HG02938 (cell line): ENCODE data around the gene XXYLT1.
"Not testable (repeated sequence)": the region's sequence is repeated elsewhere in the genome, so short reads cannot be mapped to it uniquely, and the experiment has no call there.

Source experiments
- ATAC-seq: cut with Tn5 transposase; IDR thresholded peaks from one replicate; pipeline ENCODE4 v1.9.1; 2021; ENCODE audit warnings: mild to moderate bottlenecking, moderate library complexity; ENCODE audit not compliant: unreplicated experiment

Gene XXYLT1

DNA sequence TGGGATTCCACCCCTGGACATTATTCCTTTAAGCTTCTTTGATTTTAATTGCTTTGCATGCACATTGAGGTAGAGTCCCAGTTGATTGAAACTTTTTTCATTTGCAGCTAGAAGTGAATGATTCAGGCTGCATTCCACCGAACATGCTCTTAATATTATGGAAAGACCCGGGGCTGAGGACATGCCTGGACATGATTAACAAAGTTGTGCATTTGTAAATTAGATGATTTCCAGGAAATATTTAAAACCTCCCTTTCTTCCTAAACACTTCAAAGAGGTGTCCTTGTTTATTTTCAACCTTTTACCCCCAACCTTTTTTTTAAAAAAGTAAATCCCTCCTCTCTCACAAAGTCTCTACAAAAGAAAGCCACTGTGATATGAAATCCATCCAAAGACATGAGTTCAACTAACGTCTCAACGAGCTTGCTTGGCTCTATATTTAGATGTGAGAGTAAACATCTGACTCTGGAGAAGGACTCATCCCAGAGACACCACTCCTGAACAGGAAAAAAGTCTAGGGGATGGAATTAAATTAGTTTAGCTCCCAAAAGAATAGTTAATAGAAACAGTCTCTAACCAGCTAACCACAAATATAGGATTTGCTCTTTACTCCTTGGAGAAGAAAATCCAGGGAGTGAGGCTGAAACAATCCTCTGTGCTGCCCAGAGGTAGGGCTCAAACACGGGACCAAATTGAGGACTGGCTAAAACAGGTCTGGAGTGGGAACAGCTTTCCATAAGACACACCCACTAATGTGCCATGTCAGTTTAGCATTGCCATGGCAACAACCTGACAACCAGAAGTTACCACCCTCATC, 83.1 kb downstream of the XXYLT1 start:
- no peak for ATAC-seq

DNA sequence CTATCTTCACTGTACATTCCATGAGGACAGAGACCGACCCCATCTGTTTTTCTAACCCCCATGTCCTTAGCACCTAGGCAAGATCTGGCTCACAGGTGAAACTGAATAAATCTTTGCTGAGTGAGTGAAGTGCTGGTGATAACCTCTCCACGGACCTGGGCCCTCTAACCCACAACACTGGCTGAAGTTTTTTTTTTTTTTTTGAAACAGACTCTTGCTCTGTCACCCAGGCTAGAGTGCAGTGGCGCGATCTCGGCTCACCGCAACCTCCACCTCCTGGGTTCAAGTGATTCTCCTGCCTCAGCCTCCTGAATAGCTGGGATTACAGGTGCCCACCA, 84.3 kb downstream of the XXYLT1 start:
- not testable (repeated sequence) for ATAC-seq

DNA sequence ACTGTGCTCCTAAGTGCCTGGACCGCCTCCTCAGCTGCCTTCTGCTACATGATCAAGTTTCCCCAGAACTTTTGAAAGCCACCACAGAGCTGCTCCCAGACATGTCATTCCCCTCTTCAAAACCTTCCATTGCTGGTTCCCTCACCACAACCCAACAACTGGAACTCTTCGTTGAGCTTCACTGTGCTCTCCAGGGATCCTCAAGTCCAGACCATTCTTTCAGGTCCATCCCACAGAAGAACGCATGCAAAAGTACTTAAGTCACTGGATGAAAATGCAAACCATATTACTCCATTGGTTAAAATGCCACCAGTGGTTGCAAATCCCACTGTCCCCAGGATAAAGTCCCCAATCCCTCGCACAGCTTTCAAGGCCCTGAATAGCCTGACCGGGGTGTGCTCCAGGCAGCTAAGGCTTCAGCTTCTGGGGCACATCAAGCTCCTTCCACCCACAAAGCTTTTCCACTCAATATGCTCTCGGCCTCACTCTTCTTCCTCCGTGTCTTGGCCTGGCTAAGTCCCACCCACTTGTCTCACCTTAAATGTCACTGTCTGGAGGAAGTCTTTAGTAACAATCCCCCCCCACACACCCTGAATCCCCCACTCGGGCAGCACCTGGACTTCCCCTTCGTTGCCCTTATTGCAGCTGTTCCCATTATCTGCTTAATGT, 84.8 kb downstream of the XXYLT1 start:
- no peak for ATAC-seq

DNA sequence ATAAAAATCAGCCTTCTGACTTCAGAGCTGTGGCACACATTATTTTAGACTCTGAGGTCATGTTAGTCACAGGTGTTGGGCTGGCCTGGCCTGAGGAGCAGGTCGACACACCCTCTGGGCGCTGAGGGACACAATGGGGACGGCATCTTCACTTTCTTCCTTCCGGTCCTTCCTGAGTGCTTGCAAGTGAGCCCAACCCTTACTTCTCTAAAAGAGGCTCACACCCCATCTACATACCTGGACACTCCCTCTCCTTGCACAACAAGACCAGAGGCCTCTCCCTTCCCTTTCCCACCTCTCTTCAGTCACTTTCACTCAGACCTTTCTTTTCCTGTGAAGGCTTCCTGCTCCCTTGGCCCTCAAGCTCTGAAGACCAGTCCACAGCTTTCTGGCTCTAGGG, 85.4 kb downstream of the XXYLT1 start:
- ATAC-seq, result no peak

DNA sequence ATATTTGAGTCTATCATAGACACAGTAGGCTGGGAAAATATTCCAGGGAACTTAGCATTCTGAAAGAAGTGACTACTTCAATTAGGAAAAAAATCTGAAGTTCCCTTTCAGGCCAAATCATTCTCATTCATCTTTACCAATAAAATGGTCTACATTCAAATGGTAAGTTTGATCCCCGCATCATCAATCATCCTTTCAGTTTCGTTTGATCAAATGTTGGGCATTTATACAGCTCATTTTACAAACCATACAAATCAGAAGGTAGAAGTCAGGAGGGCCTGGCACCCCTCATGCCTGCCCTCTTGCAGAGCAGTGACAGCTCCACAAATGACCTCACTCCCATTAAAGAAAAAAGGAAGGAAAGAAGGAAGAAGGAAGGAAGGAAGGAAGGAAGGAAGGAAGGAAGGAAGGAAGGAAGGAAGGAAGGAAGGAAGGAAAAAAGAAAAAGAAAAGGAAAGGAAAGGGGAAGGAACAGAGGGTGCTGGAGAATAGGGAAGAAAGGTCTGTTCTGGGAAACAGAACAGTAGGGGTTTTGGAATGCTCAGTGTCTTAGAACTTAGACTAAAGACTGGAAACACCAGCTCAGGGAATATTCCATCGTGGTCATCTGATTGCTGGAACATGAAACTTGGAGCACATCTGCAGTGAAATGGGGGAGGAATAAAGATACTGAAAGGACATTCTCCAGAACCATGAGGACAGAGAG, 86.1 kb downstream of the XXYLT1 start:
- ATAC-seq, result no peak

DNA sequence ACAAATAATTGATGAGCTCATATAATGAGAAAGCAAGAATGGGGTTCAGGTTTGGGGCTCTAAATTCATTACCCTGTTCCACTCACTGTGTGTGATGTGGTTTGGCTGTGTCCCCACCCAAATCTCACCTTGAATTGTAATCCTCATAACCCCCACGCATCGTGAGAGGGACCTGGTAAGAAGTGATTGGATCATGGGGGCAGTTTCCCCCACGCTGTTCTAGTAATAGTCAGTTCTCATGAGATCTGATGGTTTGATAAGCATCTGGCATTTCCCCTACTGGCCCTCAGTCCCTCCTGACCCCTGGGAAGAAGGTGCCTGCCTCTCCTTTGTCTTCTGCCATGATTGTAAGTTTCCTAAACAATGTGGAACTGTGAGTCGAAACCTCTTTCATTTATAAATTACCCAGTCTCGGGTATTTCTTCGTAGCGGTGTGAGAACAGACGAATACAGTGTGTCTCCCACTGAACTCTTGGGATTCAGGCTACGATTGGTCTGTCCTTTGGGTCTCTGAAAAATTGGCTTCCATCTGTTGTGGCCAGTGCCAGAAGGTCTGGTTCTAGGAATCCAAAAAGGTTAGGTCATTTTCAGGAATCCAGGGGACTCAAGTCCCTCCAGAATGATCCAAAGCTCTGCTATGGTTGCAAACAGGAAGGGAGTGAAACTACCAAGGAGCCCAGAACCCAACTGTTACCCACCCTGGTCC, 87.7 kb downstream of the XXYLT1 start:
- no peak for ATAC-seq

DNA sequence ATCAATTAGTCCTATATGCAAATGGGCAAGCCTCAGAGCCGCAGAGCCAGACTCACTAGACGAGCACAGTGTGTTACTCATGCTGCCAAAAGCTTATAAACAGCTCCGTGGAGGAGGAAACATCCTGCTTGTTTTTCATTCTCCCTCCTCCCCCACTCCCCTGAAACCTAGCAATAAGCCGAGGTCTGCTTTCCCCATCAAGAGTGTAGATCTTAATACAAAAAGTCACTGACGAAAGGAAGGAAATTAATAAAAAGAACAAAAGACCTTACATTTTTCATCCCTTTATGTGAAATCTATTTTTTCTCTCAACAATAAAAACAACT, 88.5 kb downstream of the XXYLT1 start:
- ATAC-seq, result no peak

DNA sequence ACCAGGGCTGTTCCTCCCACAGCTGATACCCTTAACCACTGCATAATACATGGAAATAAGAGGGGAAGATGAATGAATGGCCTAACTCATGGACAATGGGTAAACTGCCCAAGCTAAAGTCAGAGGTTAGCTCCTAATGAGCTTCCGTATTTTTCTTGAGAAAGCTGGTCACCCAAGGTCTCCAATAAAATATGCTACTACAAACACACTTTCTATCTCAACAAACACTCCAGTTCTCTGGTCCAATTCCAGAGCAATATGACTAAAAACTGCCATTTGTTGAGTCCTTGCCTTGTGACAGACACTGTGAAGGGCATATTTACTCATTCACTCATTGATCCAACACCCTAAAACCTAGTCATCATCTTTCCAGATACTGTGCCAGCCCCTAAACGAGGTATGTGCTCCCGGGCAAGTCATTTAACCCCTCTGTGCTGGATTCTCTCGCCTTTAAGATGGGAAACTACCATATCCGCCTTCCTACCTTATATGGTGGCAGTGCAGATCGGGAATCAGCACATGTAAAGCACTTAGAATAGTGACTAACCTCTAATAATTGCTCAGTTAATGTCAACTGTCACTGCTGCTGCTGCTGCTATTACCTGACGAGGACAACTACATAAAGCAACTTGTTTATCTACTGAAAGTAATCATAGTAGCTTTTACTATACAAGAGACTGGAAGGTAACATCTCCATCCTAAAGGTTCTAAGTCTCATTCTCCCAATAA, 89.1 kb downstream of the XXYLT1 start:
- ATAC-seq, result no peak

DNA sequence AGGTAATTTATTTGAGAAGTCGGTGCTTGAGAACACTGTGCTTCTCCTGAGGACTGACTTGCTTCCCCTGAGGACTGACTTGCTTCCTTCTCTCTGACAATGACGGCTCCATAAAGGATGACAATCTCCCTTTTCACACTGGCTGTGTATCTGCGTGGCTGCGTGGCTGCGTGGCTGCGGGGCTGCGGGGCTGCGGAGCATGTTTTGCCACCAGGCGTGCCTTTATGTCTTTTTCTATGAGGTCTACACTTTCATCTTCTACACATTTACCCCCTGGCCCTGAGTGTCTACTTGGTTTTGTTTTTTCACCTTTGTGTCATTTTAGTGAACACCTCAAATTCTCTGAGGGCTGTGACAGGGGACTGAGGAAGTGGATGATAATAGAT, 89.9 kb downstream of the XXYLT1 start:
- no peak for ATAC-seq

DNA sequence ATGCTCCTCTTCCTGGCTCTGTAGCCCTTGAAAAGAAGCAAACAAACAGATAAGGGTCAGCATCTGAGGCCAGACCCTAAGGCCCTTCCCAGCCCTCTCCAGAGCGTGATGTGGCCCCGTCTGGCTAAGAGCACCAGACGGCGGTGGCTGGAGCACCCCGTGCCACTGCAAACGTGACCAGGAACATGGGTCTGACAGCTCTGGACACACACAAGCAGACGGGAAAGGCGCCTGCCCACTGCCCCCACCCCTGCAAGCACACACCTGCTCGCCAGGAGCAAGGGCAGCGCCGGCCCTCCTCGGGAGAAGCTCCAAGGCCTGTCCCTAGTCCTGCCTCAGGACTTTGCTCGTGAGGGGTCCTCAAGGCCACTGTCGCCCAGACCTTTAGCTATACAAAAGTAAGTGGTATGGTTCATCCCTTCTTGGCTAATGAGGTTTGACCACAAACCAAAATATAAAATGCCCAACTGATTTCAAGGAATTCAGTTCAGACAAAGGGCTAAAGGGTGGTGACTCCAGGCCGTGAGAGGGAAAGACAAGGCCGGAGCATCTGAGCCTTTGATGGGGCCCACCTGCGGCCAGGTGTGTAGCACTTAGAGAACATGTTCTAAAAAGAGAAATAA, 90.4 kb downstream of the XXYLT1 start:
- no peak for ATAC-seq

DNA sequence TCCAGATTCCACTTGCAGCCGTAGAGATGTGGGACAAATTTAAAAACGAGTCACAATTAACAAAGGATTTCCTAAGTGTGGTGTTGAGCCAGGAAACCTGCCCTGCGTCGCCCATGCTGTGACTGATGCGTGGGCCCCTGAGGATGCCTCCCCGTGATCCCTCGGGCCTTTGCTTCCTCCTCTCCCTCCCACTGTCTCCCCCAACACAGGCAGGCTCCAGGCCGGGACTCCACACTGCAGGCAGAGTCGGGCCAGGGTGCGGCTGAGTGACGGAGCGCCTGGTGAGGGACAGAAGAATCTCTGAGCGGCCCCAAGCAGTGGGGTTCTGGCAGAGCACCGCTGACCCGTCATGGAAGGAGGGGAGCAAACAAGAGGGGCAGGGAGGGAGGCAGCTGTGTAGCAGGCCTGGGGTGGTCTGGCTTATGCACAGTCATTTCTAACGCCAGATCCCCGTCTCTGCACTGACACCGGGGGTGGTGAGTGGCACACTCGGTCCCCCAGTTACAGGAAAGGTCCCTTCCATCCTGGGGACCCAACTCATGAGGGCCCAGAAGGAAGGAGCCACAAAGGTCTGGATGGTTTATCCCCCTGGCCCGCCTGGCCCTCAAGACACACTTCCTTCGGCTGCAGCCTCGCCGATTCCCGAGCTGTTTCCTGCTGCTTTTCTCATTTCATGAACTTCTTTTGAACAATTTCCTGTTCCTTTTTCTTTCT, 91.0 kb downstream of the XXYLT1 start:
- ATAC-seq, result no peak

DNA sequence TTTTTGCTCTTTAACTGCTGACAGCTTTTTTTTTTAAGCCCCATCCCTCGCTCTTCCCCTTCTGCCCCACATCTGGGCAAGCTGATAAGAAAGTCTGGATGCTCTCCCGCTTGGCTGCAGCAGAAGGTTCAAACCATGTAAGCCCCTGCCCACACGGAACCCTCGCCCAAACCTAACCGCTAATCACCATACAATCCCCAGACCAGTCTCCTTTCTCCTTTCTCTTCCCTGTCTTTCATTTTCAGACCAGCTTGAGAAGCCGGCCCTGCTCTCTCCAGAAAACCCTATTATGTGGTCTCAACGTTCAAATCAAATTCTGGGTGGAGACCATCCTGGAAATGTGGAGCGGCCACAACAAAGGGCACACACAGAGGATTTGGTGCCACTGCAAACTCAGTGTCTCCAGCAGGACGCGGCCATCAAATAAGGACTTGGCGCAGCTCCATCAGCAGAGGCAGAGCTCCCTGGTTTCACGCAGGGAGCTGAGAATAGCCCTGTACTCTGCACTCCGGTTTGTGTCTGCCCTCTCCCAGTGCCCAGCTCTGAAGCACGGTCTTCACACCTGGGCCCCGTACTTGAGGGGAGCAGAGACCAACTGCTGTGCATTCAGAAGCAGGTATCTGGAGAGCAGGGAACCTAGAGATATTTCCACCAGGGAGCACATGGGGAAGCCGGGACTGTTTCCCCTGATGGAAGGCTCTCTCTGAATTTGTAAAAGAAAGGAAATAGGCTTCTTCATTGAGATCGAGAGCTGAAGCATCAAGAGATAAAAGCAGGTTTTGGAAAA, 92.6 kb downstream of the XXYLT1 start:
- ATAC-seq, result no peak

DNA sequence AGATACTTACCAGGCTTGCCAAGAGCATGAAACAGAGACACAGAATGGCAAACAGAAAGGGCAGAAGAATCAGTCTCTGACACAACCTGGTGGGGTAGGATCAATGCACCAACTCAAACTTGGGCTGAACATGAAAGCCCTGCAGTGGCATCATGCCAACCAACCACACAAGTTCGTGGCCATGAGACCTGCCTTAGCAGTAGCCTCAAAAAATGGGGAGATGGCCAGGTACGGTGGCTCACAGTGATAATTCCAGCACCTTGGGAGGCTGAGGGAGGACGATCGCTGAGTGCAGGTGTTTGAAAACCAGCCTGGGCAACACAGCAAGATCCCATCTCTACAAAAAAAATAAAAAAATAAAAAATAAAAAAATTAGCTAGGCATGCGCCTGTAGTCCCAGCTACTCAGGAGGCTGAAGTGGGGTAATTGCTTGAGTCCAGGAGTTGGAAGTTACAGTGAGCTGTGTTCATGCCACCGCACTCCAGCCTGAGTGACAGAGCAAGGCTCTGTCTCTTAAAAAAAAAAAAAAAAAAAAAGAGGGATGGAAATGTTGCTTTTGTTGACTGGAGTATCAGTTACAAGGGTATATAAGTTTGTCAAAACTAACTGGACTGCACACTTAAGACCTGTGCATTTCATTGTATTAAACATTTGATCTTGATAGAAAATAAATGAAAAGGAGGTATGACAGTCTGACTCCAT, 93.4 kb downstream of the XXYLT1 start:
- no peak for ATAC-seq

DNA sequence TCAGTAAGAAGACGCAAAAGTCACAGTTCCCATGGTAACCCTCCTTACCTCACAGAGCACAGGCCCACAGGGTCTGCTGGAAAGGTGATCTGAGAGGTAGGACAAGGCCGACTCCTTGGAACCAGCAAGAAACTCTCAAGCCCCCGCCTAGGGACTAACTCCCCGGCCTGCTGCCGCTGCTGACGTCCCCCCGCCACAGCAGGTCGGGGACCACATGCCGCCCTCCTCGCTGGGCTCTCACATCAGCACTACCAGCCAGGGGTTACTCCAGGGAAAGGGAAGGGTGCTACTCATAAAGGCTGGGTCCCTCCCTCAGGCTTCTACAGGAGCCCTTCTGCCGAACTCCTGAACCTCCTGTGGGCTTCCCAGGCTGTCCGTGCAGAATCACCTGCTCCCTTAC, 94.2 kb downstream of the XXYLT1 start:
- ATAC-seq, result no peak

DNA sequence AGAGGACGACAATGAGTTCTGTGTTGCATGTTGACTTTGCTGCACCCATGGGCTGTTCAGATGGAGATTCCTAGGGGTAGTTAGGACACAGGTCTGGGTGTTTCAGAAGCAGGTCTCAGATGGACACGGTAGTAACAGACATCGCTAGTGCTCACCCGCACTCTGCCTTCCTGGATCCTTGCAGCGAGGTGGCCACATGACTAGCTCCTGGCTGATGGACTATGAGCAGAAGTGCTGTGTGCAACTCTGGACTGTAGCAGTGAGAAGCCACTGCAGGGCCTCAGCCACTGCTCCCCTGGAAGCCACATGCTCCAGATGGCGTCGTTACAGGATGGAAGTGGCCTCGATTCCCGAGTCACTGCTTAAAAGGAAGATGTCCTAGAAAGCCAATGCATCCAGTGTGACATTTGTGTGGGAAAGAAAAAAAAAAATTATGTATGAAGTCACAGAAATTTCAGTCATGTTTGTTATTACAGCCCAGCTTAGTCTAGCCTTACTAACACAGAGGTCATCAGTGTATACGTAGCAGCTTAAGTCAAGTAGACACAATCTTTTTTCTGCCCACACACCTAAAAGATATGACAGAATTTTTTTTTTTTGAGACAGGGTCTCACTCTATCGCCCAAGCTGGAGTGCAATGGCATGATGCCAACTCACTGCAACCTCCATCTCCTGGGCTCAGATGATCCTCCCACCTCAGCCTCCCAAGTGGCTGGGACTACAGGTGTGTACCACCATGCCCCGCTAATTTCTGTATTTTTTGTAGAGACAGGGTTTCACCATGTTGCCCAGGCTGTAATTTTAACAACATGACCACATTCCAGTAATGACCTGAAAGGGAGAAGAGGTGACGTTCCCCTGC, 95.3 kb downstream of the XXYLT1 start:
- ATAC-seq, result no peak

DNA sequence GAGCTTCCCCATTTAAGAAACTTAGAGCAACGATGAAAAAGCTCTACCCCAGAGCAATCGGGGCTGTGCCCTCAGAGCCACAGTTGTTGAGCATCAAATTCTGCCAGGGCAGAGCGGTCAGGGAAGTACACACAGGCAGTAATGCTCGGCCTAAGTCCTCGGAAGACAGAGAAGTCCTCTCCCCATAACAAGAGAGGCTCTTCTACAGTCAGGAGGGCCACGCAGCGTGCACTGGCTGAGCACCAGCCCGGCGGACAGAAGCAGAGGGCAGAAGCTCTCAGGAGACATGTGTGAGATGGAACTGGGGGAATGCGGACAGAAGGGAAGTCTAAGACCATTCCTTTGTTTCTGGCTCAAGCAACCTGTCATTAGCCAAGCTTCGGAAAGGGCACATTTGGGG, 95.9 kb downstream of the XXYLT1 start:
- ATAC-seq, result no peak

DNA sequence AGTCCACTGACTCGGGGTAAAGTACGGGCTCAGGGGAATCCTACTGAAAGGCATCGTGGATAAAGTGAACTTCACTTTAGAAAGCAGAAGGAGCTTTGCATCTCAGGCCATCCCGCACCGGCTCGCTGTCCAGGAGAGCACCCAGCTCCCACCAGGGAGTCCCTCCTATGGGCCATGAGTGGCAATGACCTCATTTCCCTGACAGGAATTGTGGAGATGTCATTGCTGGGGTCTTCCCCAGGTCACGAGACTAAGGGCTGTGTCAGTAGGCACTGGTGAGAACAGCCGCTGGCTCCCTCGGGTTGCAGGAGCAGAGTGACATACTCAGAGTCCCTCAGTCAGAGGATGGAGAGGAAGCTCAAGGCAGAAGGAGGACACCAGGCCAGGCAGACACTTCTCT, 97.3 kb downstream of the XXYLT1 start:
- ATAC-seq, result no peak

DNA sequence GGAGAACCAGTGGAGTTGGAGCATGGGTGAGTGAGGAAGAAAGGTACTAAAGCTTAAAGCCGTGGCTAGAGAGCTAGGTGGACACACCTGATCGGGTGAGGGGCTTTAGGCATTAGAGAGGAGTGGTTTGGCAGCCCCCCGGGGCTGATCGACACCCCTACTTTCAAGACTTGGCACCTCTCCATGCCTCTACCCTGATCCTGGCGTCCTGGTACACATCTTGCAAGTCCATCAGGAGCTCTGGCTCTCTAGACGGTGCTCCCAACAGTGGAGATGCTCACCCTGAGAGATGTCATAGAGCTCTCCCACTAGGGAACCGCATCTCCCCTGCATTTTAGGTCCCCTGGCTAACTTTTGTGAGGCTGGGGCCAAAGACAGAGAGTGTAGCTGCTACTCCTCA, 98.1 kb downstream of the XXYLT1 start:
- ATAC-seq, result no peak
